ENCODE measurements around the gene GAB2.

- no peak for TF ChIP-seq MAX (IDR thresholded peaks at IDR 0.05; ENCODE audit: low read depth, low read length)
- no peak for TF ChIP-seq KAT2A (conservative IDR thresholded peaks at IDR 0.05; ENCODE audit: control insufficient read depth, low read depth, low read length)
- no peak for TF ChIP-seq YBX1 (IDR thresholded peaks at IDR 0.05)
Observed at GRCh38 chr11:78318321-78319114, 99.1 kb downstream of the GAB2 start.
